Upper lobe of left lung (tissue), 4 donors: ENCODE measurements around the gene SORBS2.
"Not testable (repeated sequence)": the region's sequence is repeated elsewhere in the genome, so short reads cannot be mapped to it uniquely, and the experiment has no call there.

Experiments used
- POLR2A ChIP-seq, 4 donors: fragments of 450-650 bp; IDR thresholded peaks; one replicate each; pipeline ENCODE4 v1.5.1; 2016 to 2017; ENCODE audit warnings: antibody characterized with exemption in 4 of 4, mild to moderate bottlenecking in 2 of 4
- POLR2AphosphoS5 ChIP-seq, 2 donors: sonication (generic); formaldehyde crosslinking; IDR thresholded peaks; one replicate each; pipeline ENCODE4 v1.5.1; 2017; ENCODE audit warnings: antibody characterized with exemption in 2 of 2
- TF ChIP-seq, protein P1 (sequence below), 6 experiments: fragments of 450-650 bp in 4 of 6; fragments of 200-600 bp in 2 of 6; sonication (generic) in 2 of 6; IDR thresholded peaks; one replicate each; pipeline ENCODE4 v1.5.1; 2016 to 2019; ENCODE audit warnings: antibody characterized with exemption in 6 of 6

DNA sequence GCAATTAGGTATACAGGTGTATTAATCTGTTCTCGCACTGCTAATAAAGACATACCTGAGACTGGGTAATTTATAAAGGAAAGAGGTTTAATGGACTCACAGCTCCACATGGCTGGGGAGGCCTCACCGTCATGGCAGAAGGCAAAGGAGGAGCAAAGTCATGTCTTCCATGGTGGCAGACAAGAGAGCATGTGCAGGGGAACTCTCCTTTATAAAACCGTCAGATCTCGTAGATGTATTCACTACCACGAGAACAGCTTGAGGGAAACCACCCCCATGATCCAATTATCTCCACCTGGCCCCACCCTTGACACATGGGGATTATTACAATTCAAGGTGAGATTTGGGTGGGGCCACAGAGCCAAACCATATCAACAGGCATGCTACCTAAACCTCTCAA lies 97.5 kb downstream of the SORBS2 start:
- TF ChIP-seq, protein P1, sequence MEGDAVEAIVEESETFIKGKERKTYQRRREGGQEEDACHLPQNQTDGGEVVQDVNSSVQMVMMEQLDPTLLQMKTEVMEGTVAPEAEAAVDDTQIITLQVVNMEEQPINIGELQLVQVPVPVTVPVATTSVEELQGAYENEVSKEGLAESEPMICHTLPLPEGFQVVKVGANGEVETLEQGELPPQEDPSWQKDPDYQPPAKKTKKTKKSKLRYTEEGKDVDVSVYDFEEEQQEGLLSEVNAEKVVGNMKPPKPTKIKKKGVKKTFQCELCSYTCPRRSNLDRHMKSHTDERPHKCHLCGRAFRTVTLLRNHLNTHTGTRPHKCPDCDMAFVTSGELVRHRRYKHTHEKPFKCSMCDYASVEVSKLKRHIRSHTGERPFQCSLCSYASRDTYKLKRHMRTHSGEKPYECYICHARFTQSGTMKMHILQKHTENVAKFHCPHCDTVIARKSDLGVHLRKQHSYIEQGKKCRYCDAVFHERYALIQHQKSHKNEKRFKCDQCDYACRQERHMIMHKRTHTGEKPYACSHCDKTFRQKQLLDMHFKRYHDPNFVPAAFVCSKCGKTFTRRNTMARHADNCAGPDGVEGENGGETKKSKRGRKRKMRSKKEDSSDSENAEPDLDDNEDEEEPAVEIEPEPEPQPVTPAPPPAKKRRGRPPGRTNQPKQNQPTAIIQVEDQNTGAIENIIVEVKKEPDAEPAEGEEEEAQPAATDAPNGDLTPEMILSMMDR (IDR thresholded peaks at IDR 0.05), result not testable (repeated sequence)
- not testable (repeated sequence) for TF ChIP-seq POLR2A, POLR2AphosphoS5 (IDR thresholded peaks at IDR 0.05)
